RCC 7860 (cell line): ENCODE data around the gene RPTOR.

Experiments used
- DNase-seq: peaks from one replicate; pipeline ENCODE4 v3.0.0-alpha.2; 2015; ENCODE audit warnings: low spot score
- FAIRE-seq: peaks from 2 replicates; lab custom pipeline; 2012; peaks lifted over from hg19 to GRCh38; lab: Jason Lieb, UNC

Gene RPTOR

DNA sequence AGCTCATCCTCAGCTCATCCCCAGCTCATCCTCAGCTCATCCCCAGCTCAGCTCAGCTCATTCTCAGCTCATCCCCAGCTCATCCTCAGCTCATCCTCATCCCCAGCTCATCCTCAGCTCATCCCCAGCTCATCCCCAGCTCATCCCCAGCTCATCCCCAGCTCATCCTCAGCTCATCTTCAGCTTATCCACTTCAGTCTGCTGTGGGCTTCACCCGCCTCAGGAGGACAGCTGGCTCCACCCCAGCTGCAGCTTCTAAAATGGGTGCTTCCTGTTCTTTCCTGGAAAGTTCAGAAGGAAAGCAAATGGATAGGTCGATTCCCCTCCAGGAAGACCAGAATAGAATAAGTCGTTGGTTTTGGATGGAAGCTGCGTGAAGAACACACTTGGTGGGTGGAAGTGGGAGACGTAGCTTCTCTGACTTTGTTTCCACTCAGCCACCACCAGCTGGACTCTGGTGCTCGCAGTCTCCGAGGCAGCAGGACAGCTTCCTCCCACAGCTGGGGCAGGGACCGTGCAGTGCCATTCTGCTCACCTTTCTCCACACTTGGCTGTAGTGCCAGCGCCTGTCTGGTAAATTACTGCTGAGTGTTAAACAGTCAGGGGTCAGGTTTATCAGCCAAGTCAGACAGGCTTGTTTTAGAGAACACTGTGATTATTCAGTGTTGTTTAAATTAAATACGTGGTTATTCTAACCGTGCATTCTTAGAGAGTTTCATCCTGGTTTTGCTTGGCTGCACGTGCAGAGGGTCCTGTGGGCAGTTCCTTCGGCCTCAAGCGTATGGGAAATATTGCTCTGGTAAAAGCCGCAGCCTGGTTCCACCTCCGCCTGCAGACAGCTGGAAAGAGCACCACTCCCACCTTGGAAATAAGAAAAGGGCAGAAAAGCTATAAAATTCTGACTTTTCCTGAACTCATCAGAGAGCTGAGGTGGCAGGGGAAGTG lies 386.0 kb downstream of the RPTOR start:
- DNase-seq (no peak), FAIRE-seq (no peak)

DNA sequence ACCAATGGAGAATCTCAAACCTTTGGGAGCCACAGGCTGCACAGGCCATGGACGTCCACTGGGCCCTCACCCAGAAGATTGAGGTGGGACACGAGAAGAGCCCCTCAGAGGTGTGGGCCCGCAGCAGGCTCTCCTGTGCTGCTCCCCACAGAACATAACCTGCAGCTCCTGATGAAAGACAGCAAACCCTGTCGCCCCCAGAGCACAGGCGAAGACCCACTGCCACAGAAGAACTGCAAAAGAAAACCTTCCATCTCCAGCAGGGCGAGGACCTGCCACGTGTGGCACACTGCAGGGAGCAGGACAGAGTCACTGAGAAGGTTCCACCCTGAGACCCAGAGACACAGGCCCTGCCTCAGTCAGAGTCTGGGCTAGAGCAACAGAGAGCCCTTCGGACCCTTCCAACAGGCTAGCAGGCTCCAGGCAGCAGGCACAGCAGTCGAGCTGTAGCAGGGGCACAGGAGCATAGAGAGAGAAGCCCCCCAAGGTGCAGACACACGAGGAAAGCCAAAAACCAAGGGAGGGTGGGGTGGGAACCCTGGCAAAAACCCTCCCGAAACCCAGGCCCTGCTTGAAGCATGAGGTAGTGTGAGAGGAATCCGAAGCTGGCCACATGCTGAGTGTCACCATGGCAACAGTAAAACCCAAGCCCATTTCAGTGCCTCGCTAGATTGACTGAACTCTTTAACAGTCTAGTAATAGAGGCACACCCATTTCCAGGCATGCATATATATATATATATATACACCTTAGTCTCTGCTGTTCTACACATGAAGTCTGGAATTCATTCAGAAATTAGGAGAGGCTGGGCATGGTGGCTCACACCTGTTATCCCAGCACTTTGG lies 387.0 kb downstream of the RPTOR start:
- no peak for DNase-seq
- FAIRE-seq: no peak

DNA sequence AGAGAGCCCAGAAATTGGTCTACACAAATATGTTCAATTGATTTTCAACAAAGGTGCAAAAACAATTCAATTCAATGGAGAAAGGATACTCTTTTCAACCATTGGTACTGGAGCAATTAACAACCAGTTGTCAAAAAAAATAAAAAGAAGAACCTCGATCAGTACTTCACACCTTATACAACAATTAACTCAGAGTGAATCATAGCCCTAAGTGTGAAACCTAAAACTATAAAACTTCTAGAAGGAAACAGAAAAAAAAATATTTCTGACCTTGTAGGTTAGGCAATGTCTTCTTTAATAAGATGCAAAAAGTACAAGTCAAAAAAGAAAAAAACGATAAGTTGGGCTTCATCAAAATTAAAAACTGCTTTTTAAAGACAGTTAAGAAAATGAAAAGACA lies 390.9 kb downstream of the RPTOR start:
- DNase-seq (no peak), FAIRE-seq (no peak)

DNA sequence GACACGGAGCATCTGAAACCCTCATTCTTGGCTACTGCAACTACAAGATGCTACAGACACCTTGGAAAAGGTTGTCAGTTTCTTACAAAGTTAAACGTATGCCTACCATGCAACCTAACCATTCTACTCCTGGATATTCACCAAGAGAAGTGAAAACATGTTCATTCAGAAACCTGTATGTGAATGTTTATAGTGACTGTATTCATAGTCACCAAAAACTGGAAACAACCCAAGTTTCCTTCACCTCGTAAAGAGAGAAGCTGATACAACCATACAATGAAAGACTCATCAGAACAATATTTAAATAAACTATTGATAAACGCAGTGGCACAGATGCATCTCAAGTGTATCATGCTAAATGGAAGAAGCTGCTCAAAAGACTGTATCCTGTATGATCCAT lies 391.6 kb downstream of the RPTOR start:
- DNase-seq (no peak), FAIRE-seq (no peak)

DNA sequence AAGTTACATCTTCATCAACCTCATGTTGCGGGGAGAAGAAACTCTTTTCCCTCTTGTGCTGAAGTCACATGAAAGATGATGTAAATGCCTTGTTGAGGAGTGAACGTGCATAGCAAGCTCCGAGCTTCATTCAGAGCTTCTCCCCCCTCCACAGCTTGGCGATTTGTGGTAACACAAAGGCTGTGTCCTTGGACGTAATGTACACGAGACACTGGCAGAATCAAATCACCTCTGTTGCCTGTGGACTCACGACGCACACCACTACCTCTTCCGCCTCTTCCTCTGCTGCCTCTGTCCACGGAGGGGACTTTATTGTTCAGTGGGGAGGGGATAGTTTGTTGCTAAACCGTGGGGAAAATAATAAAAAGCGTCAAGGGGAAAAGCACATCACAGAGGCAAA lies 392.1 kb downstream of the RPTOR start:
- FAIRE-seq: no peak
- no peak for DNase-seq

DNA sequence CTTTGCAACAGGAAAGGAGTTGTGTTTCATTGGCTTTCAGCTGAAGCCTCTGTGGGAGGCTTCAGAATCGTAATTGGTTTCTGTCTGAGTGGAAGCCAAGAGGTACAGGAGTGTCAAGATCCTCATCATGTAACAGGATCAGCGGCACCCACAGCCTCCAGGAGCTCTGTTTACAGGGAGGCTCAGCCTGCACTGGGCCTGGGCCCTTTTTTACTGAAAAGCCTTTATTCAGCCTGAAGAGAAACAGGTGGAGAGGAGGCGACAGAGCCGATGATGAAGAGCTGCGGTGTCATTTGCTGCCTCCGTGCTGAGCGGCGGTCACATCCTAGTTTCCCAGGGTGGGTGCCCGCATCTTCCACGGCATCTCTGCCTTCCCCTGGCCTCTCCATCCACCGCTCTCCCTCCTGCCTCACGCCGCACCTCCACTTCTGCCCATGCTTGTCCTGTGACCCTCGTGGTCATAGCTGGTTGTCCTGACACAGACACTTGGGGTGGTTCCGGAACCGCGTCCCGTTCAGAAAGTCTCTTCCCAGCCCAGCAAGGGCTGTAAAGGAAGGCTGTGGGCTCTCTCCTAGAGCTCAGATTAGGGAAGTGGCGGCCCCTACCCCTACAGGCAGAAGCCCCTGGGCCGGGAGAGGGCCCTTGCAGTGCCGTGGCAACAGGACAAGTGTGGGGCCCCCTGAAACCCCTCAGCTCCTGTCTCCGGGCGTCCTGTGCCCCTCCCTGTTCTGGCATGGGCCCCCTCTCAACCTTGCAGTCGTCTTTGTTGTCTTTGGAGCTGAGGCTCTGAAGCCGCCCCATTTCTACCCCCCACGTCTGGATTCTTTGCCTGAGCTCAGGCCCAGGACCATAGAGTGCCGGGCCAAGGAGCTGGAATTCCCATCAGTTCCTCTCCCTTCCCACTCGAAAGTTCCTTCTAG lies 393.1 kb downstream of the RPTOR start:
- FAIRE-seq (no peak), DNase-seq (no peak)

DNA sequence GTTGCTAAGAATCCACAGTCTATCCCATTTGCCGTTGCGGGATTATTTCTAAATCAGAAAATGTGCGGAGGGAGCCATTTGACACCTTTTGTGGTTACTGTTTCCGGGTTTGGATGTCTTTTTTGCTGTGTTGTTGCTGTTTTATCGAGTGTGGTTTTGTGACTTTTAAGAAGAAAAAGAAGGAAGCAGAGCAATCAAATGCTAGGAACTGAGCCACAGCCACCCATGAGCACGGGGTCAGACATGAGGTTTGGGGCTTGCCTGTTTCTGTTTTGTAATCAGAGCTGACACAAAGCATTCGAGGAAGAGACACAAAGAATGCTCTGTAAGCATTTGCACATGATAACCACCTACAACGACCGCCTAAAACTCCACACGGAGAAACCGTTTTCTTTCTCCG lies 393.9 kb downstream of the RPTOR start:
- FAIRE-seq (no peak), DNase-seq (no peak)

DNA sequence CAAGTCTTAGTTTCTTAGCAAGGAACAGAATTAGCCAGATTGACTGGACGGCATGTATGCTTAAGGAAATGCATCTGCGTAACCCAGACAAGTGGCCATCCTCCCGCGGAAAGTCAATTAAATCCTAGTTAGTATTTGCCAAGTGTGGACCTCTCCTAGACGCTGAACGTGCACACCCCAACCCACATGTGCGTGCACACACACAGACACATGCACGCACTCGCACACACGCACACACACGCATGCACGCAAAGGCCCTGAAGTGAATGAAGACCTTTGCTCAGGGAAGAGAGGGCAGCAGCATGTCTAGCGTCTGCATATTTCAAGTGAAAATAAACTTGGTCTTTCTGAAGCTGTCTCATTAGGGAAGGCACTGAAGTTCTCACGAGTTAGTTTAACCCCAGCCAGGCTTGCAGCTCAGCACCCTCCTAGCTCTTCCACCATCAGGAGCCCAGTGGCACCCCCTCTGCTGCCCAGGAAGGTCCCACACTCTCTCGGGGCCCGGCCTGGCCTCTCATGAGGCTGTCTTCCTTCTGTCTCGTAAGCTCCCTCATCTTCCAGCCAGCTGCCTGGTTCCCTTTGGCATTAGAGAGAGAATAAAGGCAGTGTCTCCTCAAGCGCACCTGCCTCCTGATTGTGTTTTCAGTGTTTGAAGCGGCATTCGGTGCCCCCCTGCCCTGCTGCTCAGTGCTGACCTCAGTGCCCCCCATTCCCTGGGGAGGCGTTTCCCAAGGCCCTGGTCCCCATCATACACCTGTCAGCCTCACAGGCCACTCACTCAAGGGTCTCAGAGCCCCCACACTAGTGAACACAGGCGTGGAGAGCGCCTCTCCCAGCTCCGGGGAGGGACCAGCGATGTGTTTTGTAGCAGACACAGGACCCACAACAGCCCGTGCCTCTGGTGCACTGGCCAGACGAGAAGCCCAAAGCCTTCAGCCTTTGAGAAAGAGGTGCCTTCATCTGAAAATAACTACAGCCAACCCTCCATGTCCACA lies 394.8 kb downstream of the RPTOR start:
- FAIRE-seq: no peak

DNA sequence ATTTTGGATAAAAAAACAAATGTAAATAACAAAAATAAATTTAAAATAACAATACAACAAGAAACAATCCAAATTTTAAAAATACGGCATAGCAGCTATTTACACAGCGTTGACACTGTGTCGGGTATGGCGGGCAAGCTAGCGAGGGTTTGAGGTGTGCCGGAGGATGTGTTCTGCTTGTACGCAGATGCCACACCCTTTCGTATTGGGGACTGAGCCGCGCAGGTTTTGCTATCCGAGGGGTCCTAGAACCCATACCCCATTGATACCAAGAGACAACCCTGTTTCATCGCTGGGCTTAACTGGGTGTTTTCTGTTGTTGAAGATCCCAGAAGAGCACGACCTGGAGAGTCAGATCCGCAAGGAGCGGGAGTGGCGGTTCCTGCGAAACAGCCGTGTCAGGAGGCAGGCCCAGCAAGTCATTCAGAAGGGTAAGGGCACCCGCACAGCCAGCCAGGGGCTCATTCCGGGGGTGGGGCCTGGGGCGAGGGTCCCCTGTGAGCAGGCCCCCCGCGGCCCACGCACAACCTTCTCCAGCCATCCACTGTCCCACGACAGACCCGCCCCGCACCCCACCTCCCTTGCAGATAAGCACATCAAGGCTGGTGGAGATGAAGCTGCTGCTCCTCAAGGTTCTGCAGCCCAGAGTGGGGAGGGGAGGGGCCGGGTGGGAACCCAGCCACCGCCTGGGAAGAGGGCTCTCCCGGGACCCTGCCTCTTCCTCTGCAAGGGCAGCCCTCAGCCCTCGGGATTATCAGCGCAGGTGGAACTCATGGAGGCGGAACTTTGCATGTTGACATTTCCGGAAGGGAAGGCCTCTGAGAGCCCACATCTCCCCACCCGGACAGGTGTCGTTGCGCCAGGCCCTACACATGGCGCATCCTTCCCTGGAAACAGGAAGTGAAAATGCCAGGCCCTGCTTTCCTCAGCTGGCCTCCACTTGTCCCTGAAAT lies 395.8 kb downstream of the RPTOR start:
- FAIRE-seq (no peak), DNase-seq (no peak)

More for the DNA sequence above, 394.8 kb downstream of the RPTOR start:
- DNase-seq: no peak

DNA sequence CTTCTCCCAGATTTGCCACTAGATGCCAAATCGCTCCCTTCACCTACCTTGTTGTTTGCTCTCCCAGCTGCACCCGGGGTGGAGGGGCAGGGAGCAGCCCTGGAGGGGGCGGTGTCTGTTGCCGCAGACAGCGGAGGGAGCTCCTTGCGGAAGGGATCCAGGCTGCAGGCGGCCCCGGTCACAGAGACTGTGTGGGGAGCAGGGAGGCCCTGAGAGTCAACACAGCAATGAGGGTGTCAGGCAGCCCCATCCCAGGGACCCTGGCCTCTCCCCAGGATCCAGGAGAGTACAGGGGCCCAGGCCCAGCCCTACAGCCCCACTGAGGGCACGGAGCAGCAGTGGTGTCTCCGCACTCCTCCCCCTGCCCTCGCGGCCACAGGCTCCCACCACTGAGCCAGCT lies 396.5 kb downstream of the RPTOR start:
- no peak for DNase-seq

DNA sequence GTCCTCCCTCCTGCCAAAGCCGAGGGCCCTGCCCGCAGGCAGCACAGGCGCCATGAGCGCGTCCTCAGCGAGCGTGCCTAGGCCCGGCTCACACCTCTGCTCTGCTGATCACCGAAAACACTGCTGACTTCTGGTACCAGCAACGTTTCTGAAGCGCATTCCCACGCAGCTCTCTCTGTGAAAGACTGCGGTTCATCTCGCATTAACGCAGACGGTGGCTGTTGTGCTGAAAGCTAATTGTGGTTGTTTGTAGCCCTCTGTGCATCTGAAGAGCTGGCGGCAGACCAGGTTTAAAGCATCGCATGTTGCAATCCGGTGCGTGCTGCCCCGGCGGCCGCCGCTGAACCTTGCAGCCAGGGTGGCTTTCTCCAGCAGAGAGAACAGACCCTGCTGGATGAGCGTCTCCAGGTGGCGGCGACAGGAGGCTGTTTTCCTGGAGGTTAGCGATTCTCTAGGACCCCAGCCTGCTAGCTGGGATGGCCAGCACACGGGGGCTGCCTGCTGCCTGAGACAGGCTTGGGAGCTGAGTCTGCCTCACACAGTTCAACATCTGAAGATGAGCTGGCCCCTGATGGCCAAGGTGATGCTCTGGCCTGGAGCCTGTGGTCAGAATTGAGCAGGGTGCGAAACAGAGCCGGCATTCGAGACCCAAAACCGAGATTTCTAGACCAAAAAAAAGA lies 397.2 kb downstream of the RPTOR start:
- FAIRE-seq (no peak), DNase-seq (no peak)

More for the DNA sequence above, 396.5 kb downstream of the RPTOR start:
- FAIRE-seq: no peak

DNA sequence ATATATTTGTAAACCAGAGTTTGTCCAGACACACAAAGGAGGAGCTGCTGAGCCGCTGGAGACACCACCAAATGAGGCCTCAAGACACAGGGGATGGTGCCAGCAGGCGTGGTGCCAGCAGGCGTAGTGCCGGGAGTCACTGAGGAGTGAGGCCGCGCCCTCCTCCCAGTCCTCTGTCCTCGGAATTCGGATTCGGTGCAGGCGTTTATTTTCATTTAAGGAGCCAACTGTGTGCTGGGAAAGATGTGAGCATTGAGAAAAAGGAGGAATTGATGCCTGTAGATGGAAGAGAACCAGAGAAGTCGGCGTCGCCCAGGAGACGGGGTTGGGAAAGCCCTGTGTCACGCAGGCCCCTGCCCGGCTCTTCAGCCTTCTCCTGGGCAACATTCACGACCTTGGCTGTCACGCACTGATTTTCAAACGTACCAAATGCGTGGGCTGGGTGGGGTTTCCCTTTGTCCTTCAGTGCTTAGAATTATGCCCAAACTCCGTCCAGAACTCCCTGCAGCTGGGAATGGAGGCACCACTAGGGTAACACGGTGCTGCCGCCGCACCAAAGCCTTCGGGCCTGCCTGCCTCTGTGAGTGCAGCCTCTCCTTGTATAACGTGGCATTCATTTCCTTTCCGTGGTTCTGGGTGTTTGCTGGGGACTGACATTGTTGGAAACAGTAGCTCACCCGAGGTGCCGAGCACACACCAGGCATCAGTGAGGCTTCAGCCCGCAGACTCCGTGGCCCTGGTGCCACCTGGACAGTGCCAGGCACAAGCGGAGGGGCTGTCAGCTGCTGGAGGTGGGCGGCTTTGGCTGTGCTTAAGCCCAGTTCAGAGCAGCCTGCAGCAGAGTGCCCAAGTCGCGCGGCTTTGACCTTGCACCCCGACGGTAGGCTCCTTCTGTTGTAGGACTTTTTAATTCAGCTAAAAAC lies 398.0 kb downstream of the RPTOR start:
- DNase-seq: no peak
- no peak for FAIRE-seq

DNA sequence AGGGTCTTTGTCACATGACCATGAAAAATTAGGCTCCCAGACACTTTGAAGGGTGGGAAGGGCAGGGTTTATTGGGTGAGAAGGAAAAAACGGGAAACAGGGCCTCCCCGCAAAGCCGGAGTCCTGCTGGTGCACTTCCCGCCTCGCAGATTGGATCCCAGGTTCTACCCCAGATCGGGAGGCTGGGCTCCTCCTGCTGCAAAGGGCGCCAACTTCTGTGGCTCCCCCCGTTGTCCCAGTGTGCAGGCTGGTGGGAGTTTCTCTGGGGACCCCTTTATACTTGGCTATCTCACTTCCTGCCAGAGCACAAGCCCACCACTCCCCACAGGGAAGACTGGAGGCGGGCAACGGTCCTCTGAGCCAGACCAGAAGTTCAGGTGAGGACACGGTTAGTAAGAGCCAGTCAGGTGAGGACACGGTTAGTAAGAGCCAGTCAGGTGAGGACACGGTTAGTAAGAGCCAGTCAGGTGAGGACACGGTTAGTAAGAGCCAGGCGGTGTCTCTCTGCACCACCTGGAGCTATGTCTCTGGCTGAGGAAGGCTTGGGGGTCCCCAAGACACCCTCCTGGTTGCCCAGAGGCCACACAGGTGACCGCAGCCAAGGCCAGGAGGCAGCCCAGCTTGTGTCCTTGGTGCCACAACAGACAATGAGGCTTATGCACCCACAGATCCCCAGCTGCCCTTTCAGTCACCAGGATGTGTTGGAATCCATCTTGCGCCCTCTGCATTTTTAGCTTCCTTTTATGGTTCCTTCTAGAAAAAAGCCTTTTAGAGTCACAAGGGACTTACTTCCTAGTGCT lies 398.9 kb downstream of the RPTOR start:
- FAIRE-seq: no peak
- DNase-seq: no peak

DNA sequence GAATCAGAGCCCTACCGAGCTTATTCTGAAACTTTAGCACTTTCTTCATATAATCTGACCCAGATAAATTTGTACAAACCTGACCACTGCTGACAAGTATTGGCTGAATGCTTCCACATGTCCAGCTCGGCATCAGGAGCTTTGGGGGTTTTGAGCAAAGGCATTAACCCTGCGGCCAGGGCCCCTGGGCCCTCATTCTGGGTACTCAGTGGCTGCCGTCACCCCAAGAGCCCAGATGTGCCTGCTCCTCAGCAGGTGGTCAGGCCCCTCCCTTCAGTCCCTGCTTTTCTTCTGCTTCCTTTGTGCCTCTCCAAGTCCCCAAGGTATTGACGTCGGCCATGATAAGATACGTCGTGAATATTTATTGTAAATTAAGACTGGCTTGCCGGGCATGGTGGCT lies 399.7 kb downstream of the RPTOR start:
- FAIRE-seq (no peak), DNase-seq (no peak)

DNA sequence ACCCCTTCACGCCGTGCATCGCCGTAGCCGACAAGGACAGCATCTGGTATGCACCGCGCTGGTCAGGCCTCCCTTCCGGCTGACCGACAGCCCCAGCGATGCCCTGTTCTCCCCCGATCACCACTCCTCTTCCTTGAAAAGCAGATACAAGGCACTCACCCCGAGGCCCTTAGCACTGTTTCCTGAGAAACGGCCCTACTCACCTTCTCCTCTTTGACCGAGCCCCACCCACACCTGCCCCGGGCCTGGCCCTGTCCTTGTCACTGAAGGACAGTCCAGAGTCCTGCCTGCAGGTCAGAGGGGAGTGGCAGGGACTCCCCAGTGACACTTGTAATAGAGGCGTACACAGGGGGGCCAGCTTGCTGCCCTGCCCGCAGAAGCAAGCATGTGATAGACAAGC lies 401.1 kb downstream of the RPTOR start:
- DNase-seq (no peak), FAIRE-seq (no peak)

DNA sequence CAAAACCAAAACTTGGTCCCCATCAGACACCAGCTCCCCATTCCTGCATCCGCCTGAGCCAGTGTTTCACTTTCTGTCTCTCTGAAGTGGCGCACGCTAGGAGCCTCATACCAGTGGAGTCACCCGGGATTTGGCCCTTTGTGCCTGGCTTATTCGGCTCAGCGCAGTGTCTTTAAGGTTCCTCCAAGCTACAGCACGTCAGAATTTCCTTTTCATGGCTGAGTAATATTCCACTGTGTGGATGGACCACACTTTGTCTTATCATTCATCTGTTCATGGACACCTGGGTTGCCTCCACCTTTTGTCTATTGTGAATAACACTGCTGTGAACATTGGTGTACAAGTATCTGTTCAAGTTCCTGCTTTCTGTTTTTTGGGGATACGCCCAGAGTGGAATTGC lies 401.8 kb downstream of the RPTOR start:
- DNase-seq: no peak
- FAIRE-seq: no peak
